Measurements from ENCODE around the gene WDPCP.

DNA sequence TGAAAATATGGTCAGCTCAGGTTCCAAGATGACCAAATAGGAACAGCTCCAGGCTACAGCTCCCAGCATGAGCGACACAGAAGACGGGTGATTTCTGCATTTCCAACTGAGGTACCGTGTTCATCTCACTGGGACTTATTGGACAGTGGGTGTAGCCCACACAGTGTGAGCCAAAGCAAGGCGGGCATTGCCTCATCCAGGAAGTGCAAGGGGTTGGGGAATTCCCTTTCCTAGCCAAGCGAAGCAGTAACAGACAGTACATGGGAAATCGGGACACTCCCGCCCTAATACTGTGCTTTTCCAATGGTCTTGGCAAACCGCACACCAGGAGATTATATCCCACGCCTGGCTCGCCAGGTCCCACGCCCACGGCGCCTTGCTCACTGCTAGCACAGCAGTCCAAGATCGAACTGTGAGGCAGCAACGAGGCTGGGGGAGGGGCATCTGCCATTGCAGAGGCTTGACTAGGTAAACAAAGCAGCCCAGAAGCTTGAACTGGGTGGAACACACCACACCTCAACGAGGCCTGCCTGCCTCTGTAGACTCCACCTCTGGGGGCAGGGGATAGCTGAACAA, 57.5 kb downstream of the WDPCP start:
- TF ChIP-seq, protein P1, sequence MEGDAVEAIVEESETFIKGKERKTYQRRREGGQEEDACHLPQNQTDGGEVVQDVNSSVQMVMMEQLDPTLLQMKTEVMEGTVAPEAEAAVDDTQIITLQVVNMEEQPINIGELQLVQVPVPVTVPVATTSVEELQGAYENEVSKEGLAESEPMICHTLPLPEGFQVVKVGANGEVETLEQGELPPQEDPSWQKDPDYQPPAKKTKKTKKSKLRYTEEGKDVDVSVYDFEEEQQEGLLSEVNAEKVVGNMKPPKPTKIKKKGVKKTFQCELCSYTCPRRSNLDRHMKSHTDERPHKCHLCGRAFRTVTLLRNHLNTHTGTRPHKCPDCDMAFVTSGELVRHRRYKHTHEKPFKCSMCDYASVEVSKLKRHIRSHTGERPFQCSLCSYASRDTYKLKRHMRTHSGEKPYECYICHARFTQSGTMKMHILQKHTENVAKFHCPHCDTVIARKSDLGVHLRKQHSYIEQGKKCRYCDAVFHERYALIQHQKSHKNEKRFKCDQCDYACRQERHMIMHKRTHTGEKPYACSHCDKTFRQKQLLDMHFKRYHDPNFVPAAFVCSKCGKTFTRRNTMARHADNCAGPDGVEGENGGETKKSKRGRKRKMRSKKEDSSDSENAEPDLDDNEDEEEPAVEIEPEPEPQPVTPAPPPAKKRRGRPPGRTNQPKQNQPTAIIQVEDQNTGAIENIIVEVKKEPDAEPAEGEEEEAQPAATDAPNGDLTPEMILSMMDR (conservative IDR thresholded peaks at IDR 0.05): no peak
- no peak for TF ChIP-seq ZFX (IDR thresholded peaks at IDR 0.05)
